Measurements from ENCODE around the gene VAV3. TPM values are rescaled to one million over a fixed set of nuclear protein-coding genes. Genes with fewer than 3 reads are reported as not detected.
A peak's percentile ranks its signal among the peaks of the same experiment; 100 is the strongest.

The VAV3 gene
- polyA plus RNA-seq, 1 donor (not counting 4 experiments of a cell fraction or from before 2014, with no cell fraction given), result 19.6 TPM

- Histone ChIP-seq H3K4me3 (ENCODE audit: control insufficient read depth in 2 of 3, extremely low read depth in 1 of 3, insufficient read depth in 2 of 3, low read depth in 1 of 3, low read length in 3 of 3) (no peak overlapping the region), H2AFZ (ENCODE audit: control insufficient read depth, low read length) (peak overlapping the region; percentile 5), H3K4me1 (ENCODE audit: control insufficient read depth, extremely low read depth, insufficient read depth, low read length) (peaks cover 16% of the 10 kb centered on the region), H3K9me3 (ENCODE audit: control insufficient read depth, low read depth, low read length) (no peaks in the 10 kb centered on the region), H3K9ac (ENCODE audit: control insufficient read depth, extremely low read depth, insufficient read depth, low read length) (no peak overlapping the region), H3K9me1 (ENCODE audit: control insufficient read depth, extremely low read depth, insufficient read depth, low read length) (no peaks in the 10 kb centered on the region), H3K4me2 (ENCODE audit: control insufficient read depth, extremely low read depth, insufficient read depth, low read depth, low read length) (no peak overlapping the region), H3K36me3 (ENCODE audit: control insufficient read depth in 2 of 2, extremely low read depth in 1 of 2, insufficient read depth in 2 of 2, low read length in 2 of 2) (no peaks in the 10 kb centered on the region), H3K27me3 (ENCODE audit: control insufficient read depth, extremely low read depth, insufficient read depth, low read length) (no peaks in the 10 kb centered on the region), H4K20me1 (ENCODE audit: control insufficient read depth, extremely low read depth, insufficient read depth, low read length) (no peaks in the 10 kb centered on the region), H3K27ac (ENCODE audit: control insufficient read depth, insufficient read depth, low read length) (no peak overlapping the region), H3K79me2 (ENCODE audit: control insufficient read depth, insufficient read depth, low read length) (no peaks in the 10 kb centered on the region)
- FAIRE-seq (peak; percentile 86), DNase-seq (ENCODE audit: low read depth, low spot score) (no peak)
- no peak for TF ChIP-seq EZH2 (IDR thresholded peaks at IDR 0.05; ENCODE audit: low read length)
- TF ChIP-seq, protein P1, sequence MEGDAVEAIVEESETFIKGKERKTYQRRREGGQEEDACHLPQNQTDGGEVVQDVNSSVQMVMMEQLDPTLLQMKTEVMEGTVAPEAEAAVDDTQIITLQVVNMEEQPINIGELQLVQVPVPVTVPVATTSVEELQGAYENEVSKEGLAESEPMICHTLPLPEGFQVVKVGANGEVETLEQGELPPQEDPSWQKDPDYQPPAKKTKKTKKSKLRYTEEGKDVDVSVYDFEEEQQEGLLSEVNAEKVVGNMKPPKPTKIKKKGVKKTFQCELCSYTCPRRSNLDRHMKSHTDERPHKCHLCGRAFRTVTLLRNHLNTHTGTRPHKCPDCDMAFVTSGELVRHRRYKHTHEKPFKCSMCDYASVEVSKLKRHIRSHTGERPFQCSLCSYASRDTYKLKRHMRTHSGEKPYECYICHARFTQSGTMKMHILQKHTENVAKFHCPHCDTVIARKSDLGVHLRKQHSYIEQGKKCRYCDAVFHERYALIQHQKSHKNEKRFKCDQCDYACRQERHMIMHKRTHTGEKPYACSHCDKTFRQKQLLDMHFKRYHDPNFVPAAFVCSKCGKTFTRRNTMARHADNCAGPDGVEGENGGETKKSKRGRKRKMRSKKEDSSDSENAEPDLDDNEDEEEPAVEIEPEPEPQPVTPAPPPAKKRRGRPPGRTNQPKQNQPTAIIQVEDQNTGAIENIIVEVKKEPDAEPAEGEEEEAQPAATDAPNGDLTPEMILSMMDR (optimal IDR thresholded peaks at IDR 0.05 in 1 of 3, IDR thresholded peaks at IDR 0.05 in 1 of 3, conservative IDR thresholded peaks at IDR 0.05 in 1 of 3; ENCODE audit: extremely low read depth in 1 of 3, insufficient read depth in 2 of 3, low read length in 3 of 3), result no peak
- dilution Hi-C loops (cut with MboI; ENCODE audit: extremely low pct_ligation_motif_present, low sequenced_read_pairs), result no loop called here
Observed at GRCh38 chr1:107993920-107994319, 28.9 kb upstream of the VAV3 start.

DNA sequence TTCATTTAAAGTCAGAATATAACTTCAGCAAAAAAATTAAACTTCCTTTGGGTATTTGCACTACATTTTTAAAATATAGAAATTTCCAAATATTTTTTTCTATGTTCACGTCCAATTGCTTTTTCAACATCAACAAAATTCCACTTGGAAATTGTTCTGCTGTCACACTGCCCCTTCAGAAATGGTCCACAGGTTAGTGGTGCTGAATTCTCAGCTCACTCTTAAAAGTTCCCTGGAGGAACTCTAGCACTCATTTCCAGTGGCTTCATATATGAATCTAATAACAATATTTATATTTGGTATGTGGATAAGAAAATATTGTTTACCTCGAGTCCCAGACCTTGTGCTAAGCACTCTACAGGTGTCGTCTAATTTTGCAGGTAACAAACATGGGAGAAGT is 27.4 kb upstream of the VAV3 start:
- H3K79me2 ChIP-seq (ENCODE audit: control insufficient read depth, insufficient read depth, low read length), result no peaks in the 10 kb centered on the region
- no peak overlapping the region for H3K4me2 ChIP-seq (ENCODE audit: control insufficient read depth, extremely low read depth, insufficient read depth, low read depth, low read length)
- no peak overlapping the region for H3K4me3 ChIP-seq (ENCODE audit: control insufficient read depth in 2 of 3, extremely low read depth in 1 of 3, insufficient read depth in 2 of 3, low read depth in 1 of 3, low read length in 3 of 3)
- H3K9me3 ChIP-seq (ENCODE audit: control insufficient read depth, low read depth, low read length), result no peaks in the 10 kb centered on the region
- no peak overlapping the region for H3K27ac ChIP-seq (ENCODE audit: control insufficient read depth, insufficient read depth, low read length)
- no peaks in the 10 kb centered on the region for H4K20me1 ChIP-seq (ENCODE audit: control insufficient read depth, extremely low read depth, insufficient read depth, low read length)
- H2AFZ ChIP-seq (ENCODE audit: control insufficient read depth, low read length), result no peak overlapping the region
- no peak for DNase-seq (ENCODE audit: low read depth, low spot score)
- no peaks in the 10 kb centered on the region for H3K9me1 ChIP-seq (ENCODE audit: control insufficient read depth, extremely low read depth, insufficient read depth, low read length)
- H3K4me1 ChIP-seq (ENCODE audit: control insufficient read depth, extremely low read depth, insufficient read depth, low read length), result peaks cover 16% of the 10 kb centered on the region
- dilution Hi-C loops (cut with MboI; ENCODE audit: extremely low pct_ligation_motif_present, low sequenced_read_pairs), result no loop called here
- H3K9ac ChIP-seq (ENCODE audit: control insufficient read depth, extremely low read depth, insufficient read depth, low read length), result no peak overlapping the region
- no peak for TF ChIP-seq EZH2 (IDR thresholded peaks at IDR 0.05; ENCODE audit: low read length)
- TF ChIP-seq, protein P1 (optimal IDR thresholded peaks at IDR 0.05 in 1 of 3, IDR thresholded peaks at IDR 0.05 in 1 of 3, conservative IDR thresholded peaks at IDR 0.05 in 1 of 3; ENCODE audit: extremely low read depth in 1 of 3, insufficient read depth in 2 of 3, low read length in 3 of 3), result no peak
- no peaks in the 10 kb centered on the region for H3K27me3 ChIP-seq (ENCODE audit: control insufficient read depth, extremely low read depth, insufficient read depth, low read length)
- no peak for FAIRE-seq
- H3K36me3 ChIP-seq (ENCODE audit: control insufficient read depth in 2 of 2, extremely low read depth in 1 of 2, insufficient read depth in 2 of 2, low read length in 2 of 2), result no peaks in the 10 kb centered on the region
